Activated CD8-positive, alpha-beta memory T cell treated with anti-CD3 and anti-CD28 coated beads for 36 hours (primary cell): ENCODE results near the gene VPREB3. TPM values are rescaled to one million over a fixed set of nuclear protein-coding genes. Genes with fewer than 3 reads are reported as not detected.

Experiments used
- CTCF ChIA-PET: fragments of 350-600 bp; sonication (Branson Sonifier 250); formaldehyde crosslinking; loops from one replicate; lab custom pipeline; 2021; ENCODE audit warnings: antibody characterized with exemption; lab: Charles Lee
- POLR2A ChIA-PET: fragments of 350-600 bp; sonication (Branson Sonifier 250); formaldehyde crosslinking; loops from one replicate; lab custom pipeline; 2021; ENCODE audit warnings: antibody characterized with exemption; lab: Charles Lee
- total RNA-seq, 2 experiments: library from RNA; stranded (reverse); gene quantifications; one replicate each; pipeline ENCODE4 v1.2.3, GENCODE V29; 2021

Gene VPREB3
- total RNA-seq, 2 experiments from 2014 or later: not detected

GRCh38 chr22:23715806-23716375 lies 38.3 kb downstream of the VPREB3 start:
- ChIA-PET POLR2A (interaction anchor here (2.2 kb wide), 1 partner anchor 20 kb away, joined by 13 read pairs; no protein-coding TSS in a partner anchor), CTCF (interaction anchor here (0.6 to 1.2 kb wide), 2 partner anchors 28 to 680 kb away, joined by 3 to 4 read pairs; no protein-coding TSS in a partner anchor)

GRCh38 chr22:23714596-23715578 lies 39.3 kb downstream of the VPREB3 start:
- ChIA-PET POLR2A (no interaction called here), CTCF (interaction anchor here (0.5 to 1.2 kb wide), 2 partner anchors 12 to 31 kb away, joined by 4 read pairs; no protein-coding TSS in a partner anchor)

- CTCF ChIA-PET: interaction anchor here (0.6 to 1.2 kb wide), 2 partner anchors 13 to 16 kb away, joined by 3 to 4 read pairs; no protein-coding TSS in a partner anchor
These were observed 40.3 kb downstream of the VPREB3 start for GRCh38 chr22:23713696-23714595.

GRCh38 chr22:23712256-23712655 lies 42.0 kb downstream of the VPREB3 start:
- ChIA-PET POLR2A (no interaction called here), CTCF (interaction anchor here (1.2 kb wide), 1 partner anchor 38 kb away, joined by 3 read pairs; the partner anchor contains the start of gene ZNF70)

More at GRCh38 chr22:23713696-23714595, 40.3 kb downstream of the VPREB3 start:
- POLR2A ChIA-PET: no interaction called here

GRCh38 chr22:23709107-23709506 lies 45.1 kb downstream of the VPREB3 start:
- ChIA-PET POLR2A (interaction anchor here (1.0 kb wide), 1 partner anchor 8 kb away, joined by 4 read pairs; no protein-coding TSS in a partner anchor), CTCF (no interaction called here)

- POLR2A ChIA-PET: interaction anchor here (1.0 kb wide), 1 partner anchor 9 kb away, joined by 4 read pairs; no protein-coding TSS in a partner anchor
- CTCF ChIA-PET: no interaction called here
These were observed 46.0 kb downstream of the VPREB3 start for GRCh38 chr22:23708270-23708669.

- ChIA-PET CTCF (no interaction called here), POLR2A (no interaction called here)
These were observed 48.9 kb downstream of the VPREB3 start for GRCh38 chr22:23705358-23705757.

- ChIA-PET POLR2A (no interaction called here), CTCF (no interaction called here)
These were observed 49.4 kb downstream of the VPREB3 start for GRCh38 chr22:23704829-23705228.

- ChIA-PET CTCF (interaction anchor here (0.6 kb wide), 1 partner anchor 30 kb away, joined by 3 read pairs; no protein-coding TSS in a partner anchor), POLR2A (no interaction called here)
These were observed 50.2 kb downstream of the VPREB3 start for GRCh38 chr22:23704062-23704461.

Other genes with a start within 250 kb of the VPREB3 start
- gene IGLL1, start 174.1 kb downstream of the VPREB3 start, total RNA-seq: not detected
- gene DRICH1, start 122.1 kb downstream of the VPREB3 start, total RNA-seq: under 1 TPM in 1 of 2 experiments, not detected in 1; 0.19 TPM
- gene RGL4, start 63.4 kb downstream of the VPREB3 start, total RNA-seq: 1 to 10 TPM; 6.6 to 7.1 TPM
- gene ZNF70, start 3.3 kb downstream of the VPREB3 start, total RNA-seq: 1 to 10 TPM; 3.4 to 3.5 TPM
- under 1 TPM; 0.78 to 0.84 TPM for gene C22orf15, start 8.6 kb upstream of the VPREB3 start, total RNA-seq
- 100 to 1,000 TPM; 191 to 203 TPM for gene CHCHD10, start 13.5 kb upstream of the VPREB3 start, total RNA-seq
- gene MMP11, start 18.4 kb upstream of the VPREB3 start, total RNA-seq: under 1 TPM; 0.42 to 0.74 TPM
- gene SMARCB1, start 32.5 kb upstream of the VPREB3 start, total RNA-seq: 100 to 1,000 TPM; 102 to 104 TPM
- gene DERL3, start 84.6 kb upstream of the VPREB3 start, total RNA-seq: 1 to 10 TPM; 6.7 to 8.1 TPM
- gene SLC2A11, start 103.5 kb upstream of the VPREB3 start, total RNA-seq: 1 to 10 TPM; 8.0 to 8.1 TPM
- 1,000 to 10,000 TPM; 1,115 to 1,141 TPM for gene MIF, start 140.0 kb upstream of the VPREB3 start, total RNA-seq
- gene GSTT2B, start 206.8 kb upstream of the VPREB3 start, total RNA-seq: not detected
- not detected for gene DDTL, start 212.5 kb upstream of the VPREB3 start, total RNA-seq
- gene DDT, start 220.0 kb upstream of the VPREB3 start, total RNA-seq: 100 to 1,000 TPM; 108 to 110 TPM
- gene GSTT2, start 225.7 kb upstream of the VPREB3 start, total RNA-seq: not detected